ENCODE results near the gene TMEM132D. TPM values are rescaled to one million over a fixed set of nuclear protein-coding genes. Genes with fewer than 3 reads are reported as not detected.

The TMEM132D gene
- total and polyA plus RNA-seq, 2 of the 8 experiments (the other 6 are each of a cell fraction or from before 2014, with no cell fraction given): 3.5 to 10.1 TPM

DNA sequence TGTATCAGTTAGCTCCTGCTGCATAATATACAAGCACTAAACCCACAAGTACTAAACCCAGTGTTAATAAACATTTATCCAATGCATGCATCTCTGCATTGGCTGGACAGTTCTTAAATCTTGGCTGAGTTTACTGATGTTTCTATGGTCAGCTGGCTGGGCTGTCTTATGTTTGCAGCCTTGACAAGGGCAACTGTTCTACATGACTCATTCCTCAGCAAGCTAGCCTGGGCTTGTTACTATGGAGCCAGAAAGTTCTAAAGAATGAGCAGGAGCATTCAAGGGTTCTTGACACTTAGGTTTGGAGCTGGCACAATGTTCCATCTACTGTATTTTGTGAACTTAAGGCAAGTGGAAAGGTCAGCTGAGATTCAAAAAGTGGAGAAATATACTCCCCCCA is 851.5 kb downstream of the TMEM132D start:
- H3K23ac ChIP-seq (ENCODE audit: insufficient read length): no peak overlapping the region
- FAIRE-seq: no peak
- no peak overlapping the region for H2BK5ac ChIP-seq (ENCODE audit: low read depth, low read length)
- no peak overlapping the region for H2AK5ac ChIP-seq (ENCODE audit: low read depth, low read length)
- H3K79me1 ChIP-seq (ENCODE audit: low read depth, low read length): no peaks in the 10 kb centered on the region
- CTCF ChIA-PET (ENCODE audit: partially characterized antibody): interaction anchor here (1.4 to 2.2 kb wide), 4 partner anchors 18 to 859 kb away, joined by 3 to 8 read pairs (median 4); no protein-coding TSS in a partner anchor
- POLR2A ChIA-PET (ENCODE audit: partially characterized antibody): no interaction called here
- H4K91ac ChIP-seq (replicated peaks; ENCODE audit: insufficient read length, low read length): no peak overlapping the region
- H3K56ac ChIP-seq (replicated peaks; ENCODE audit: insufficient read length, low read depth, low read length): no peak overlapping the region
- no peak overlapping the region for H3K4ac ChIP-seq (replicated peaks; ENCODE audit: insufficient read length, low read depth, low read length)
- H2BK20ac ChIP-seq (ENCODE audit: low read length): no peak overlapping the region
- no peak overlapping the region for H3K14ac ChIP-seq (ENCODE audit: insufficient read length)
- H2BK15ac ChIP-seq (ENCODE audit: low read length): no peak overlapping the region
- H3K23me2 ChIP-seq (ENCODE audit: low read depth, low read length): no peaks in the 10 kb centered on the region
- no peak for DNase-seq (ENCODE audit: low read depth in 1 of 2, low spot score in 2 of 2)
- H2AFZ ChIP-seq (ENCODE audit: low read length): no peak overlapping the region
- H3K27ac ChIP-seq (ENCODE audit: low read depth, low read length): no peak overlapping the region
- H2BK12ac ChIP-seq (ENCODE audit: low read depth, low read length): no peak overlapping the region
- H3K18ac ChIP-seq (ENCODE audit: extremely low read depth, low read length): no peak overlapping the region
- no peak overlapping the region for H3K4me3 ChIP-seq (ENCODE audit: extremely low read depth in 1 of 4, insufficient read depth in 2 of 4, low read depth in 3 of 4, low read length in 4 of 4)
- no peaks in the 10 kb centered on the region for H3K4me1 ChIP-seq (replicated peaks in 1 of 4; ENCODE audit: control insufficient read depth in 3 of 4, insufficient read depth in 4 of 4, low read length in 3 of 4)
- no peak overlapping the region for H3K4me2 ChIP-seq (ENCODE audit: insufficient read depth in 1 of 2, low read depth in 2 of 2, low read length in 2 of 2)
- no peak overlapping the region for H4K5ac ChIP-seq (ENCODE audit: insufficient read length, low read depth, low read length)
- no peaks in the 10 kb centered on the region for H3K79me2 ChIP-seq (ENCODE audit: control insufficient read depth in 1 of 2, insufficient read depth in 2 of 2, low read length in 2 of 2)
- no peak overlapping the region for H2BK120ac ChIP-seq (replicated peaks; ENCODE audit: low read depth, low read length)
- no peaks in the 10 kb centered on the region for H3K36me3 ChIP-seq (ENCODE audit: control insufficient read depth in 2 of 4, insufficient read depth in 4 of 4, low read length in 3 of 4)
- H4K20me1 ChIP-seq (replicated peaks in 1 of 2; ENCODE audit: control insufficient read depth in 1 of 2, insufficient read depth in 2 of 2, low read length in 2 of 2): no peaks in the 10 kb centered on the region
- TF ChIP-seq SUZ12 (IDR thresholded peaks at IDR 0.05; ENCODE audit: low read length): no peak
- TF ChIP-seq HDAC6 (IDR thresholded peaks at IDR 0.05; ENCODE audit: low read depth, low read length): no peak
- no peak for TF ChIP-seq NRF1 (IDR thresholded peaks at IDR 0.05; ENCODE audit: low read depth, low read length)
- TF ChIP-seq JUN (IDR thresholded peaks at IDR 0.05; ENCODE audit: low read depth, low read length): no peak
- no peaks in the 10 kb centered on the region for H3K27me3 ChIP-seq (replicated peaks in 1 of 4; ENCODE audit: control insufficient read depth in 3 of 4, extremely low read depth in 1 of 4, insufficient read depth in 3 of 4, low read length in 3 of 4)
- H3K9ac ChIP-seq (replicated peaks in 1 of 4; ENCODE audit: extremely low read depth in 1 of 4, low read depth in 3 of 4, low read length in 3 of 4): no peak overlapping the region
- no peaks in the 10 kb centered on the region for H3K9me3 ChIP-seq (ENCODE audit: insufficient read depth in 2 of 2, low read depth in 1 of 2, low read length in 1 of 2)
- H4K8ac ChIP-seq (ENCODE audit: extremely low read depth, insufficient read depth, low read length): no peak overlapping the region

All from H1 (cell line).